SK-N-SH (cell line): Measurements from ENCODE around the gene PLEKHG5. TPM values are rescaled to one million over a fixed set of nuclear protein-coding genes. Genes with fewer than 3 reads are reported as not detected.

Experiments used
- CHD2 ChIP-seq: fragments of 150-350 bp; IDR thresholded peaks from 2 replicates; pipeline ENCODE4 v1.6.1; 2018; ENCODE audit warnings: low read length; ENCODE audit not compliant: partially characterized antibody
- EZH2phosphoT487 ChIP-seq: fragments of 200-600 bp; sonication (generic); IDR thresholded peaks from 2 replicates; pipeline ENCODE4 v1.6.1; 2017; ENCODE audit warnings: low read depth, mixed run types, mild to moderate bottlenecking, antibody characterized with exemption, moderate library complexity, borderline replicate concordance
- FOXJ3 ChIP-seq: sonication (generic); formaldehyde crosslinking; IDR thresholded peaks from 2 replicates; pipeline ENCODE4 v1.5.1; 2020; ENCODE audit warnings: mild to moderate bottlenecking, missing genetic modification reagents
- GABPA ChIP-seq: IDR thresholded peaks from 2 replicates; pipeline ENCODE4 v1.4.0; 2012; ENCODE audit warnings: low read depth, mild to moderate bottlenecking
- GATA2 ChIP-seq: sonication (generic); formaldehyde crosslinking; IDR thresholded peaks from 2 replicates; pipeline ENCODE4 v1.5.0; 2020; ENCODE audit warnings: mild to moderate bottlenecking, missing genetic modification reagents
- JUND ChIP-seq: IDR thresholded peaks from 2 replicates; pipeline ENCODE4 v1.4.0; 2012
- MAX ChIP-seq: IDR thresholded peaks from 2 replicates; pipeline ENCODE4 v1.4.0; 2012; ENCODE audit warnings: low read depth
- REST ChIP-seq: IDR thresholded peaks from 2 replicates; pipeline ENCODE4 v1.6.1; 2012; ENCODE audit warnings: mild to moderate bottlenecking, low read depth, low read length, moderate library complexity
- SMC3 ChIP-seq: IDR thresholded peaks from 2 replicates; pipeline ENCODE4 v1.6.1; 2012; ENCODE audit warnings: low read depth, low read length, improper control_type of control experiment
- TCF12 ChIP-seq: IDR thresholded peaks from 2 replicates; pipeline ENCODE4 v1.4.0; 2012
- USF2 ChIP-seq: fragments of 150-350 bp; IDR thresholded peaks from 2 replicates; pipeline ENCODE4 v1.6.1; 2017; ENCODE audit warnings: antibody characterized with exemption, low read length, low read depth, borderline replicate concordance
- YY1 ChIP-seq: IDR thresholded peaks from 2 replicates; pipeline ENCODE4 v1.4.0; 2012; ENCODE audit warnings: low read depth, mild to moderate bottlenecking
- ZBTB33 ChIP-seq: IDR thresholded peaks from 2 replicates; pipeline ENCODE4 v1.4.0; 2012; ENCODE audit warnings: low read depth, borderline replicate concordance
- polyA plus RNA-seq, 3 experiments: library from polyadenylated mRNA; depleted of rRNA; stranded (reverse); fragments of >200 nt; gene quantifications; 2 replicates each; pipeline ENCODE4 v1.2.3, GENCODE V29; 2012

The PLEKHG5 gene
- polyA plus RNA-seq, 1 of the 3 experiments (the other 2 are of a cell fraction), result 14.9 TPM

- TF ChIP-seq REST (no peak), CHD2 (peak; percentile 7), ZBTB33 (no peak), JUND (no peak; the same call in 1 of the 2 replicates), GABPA (peak; percentile 12; the same call in 1 of the 2 replicates), TCF12 (peak; percentile 17; the same call in 1 of the 2 replicates), SMC3 (no peak), FOXJ3 (no peak), USF2 (no peak), YY1 (no peak; the same call in 1 of the 2 replicates), MAX (0 out of 2 replicates have a peak, but pooled peaks have one; percentile 44), EZH2phosphoT487 (no peak), GATA2 (CRISPR knock-in tag) (no peak)
Measured at GRCh38 chr1:6490181-6491080, 1.0 kb downstream of the PLEKHG5 start (continued).
